Stimulated activated CD8-positive, alpha-beta memory T cell treated with anti-CD3 and anti-CD28 coated beads, Interleukin-4, amount 100 ng/mL, for 4 hours (primary cell): ENCODE data around the gene MBOAT1.

Source experiments
- DNase-seq, 2 donors: peaks; one replicate each; pipeline ENCODE4 v3.0.0-alpha.2; 2020; ENCODE audit warnings: low read depth in 2 of 2, low spot score in 1 of 2

MBOAT1 gene

GRCh38 chr6:20109526-20109925 is 102.7 kb downstream of the MBOAT1 start:
- no peak for DNase-seq

GRCh38 chr6:20105838-20106237 is 106.4 kb downstream of the MBOAT1 start:
- DNase-seq: no peak

- DNase-seq: no peak
Observed at GRCh38 chr6:20104696-20105095, 107.6 kb downstream of the MBOAT1 start.

GRCh38 chr6:20102397-20103073 is 109.7 kb downstream of the MBOAT1 start:
- DNase-seq: no peak

GRCh38 chr6:20099156-20099555 is 113.1 kb downstream of the MBOAT1 start:
- DNase-seq: no peak

GRCh38 chr6:20098267-20098876 is 113.9 kb downstream of the MBOAT1 start:
- no peak for DNase-seq

GRCh38 chr6:20096536-20096935 is 115.7 kb downstream of the MBOAT1 start:
- no peak for DNase-seq

- no peak for DNase-seq
Observed at GRCh38 chr6:20095436-20095835, 116.8 kb downstream of the MBOAT1 start.

GRCh38 chr6:20092071-20092566 is 120.2 kb downstream of the MBOAT1 start:
- no peak for DNase-seq

GRCh38 chr6:20086992-20087391 is 125.3 kb downstream of the MBOAT1 start:
- DNase-seq: no peak

- DNase-seq: no peak
Observed at GRCh38 chr6:20085817-20086216, 126.5 kb downstream of the MBOAT1 start.

GRCh38 chr6:20084411-20084810 is 127.9 kb downstream of the MBOAT1 start:
- no peak for DNase-seq

- no peak for DNase-seq
Observed at GRCh38 chr6:20071998-20072397, 140.3 kb downstream of the MBOAT1 start.

GRCh38 chr6:20070047-20070446 is 142.2 kb downstream of the MBOAT1 start:
- no peak for DNase-seq

GRCh38 chr6:20069021-20069522 is 143.2 kb downstream of the MBOAT1 start:
- DNase-seq: no peak

GRCh38 chr6:20068421-20068988 is 143.8 kb downstream of the MBOAT1 start:
- DNase-seq: no peak

GRCh38 chr6:20061952-20062351 is 150.3 kb downstream of the MBOAT1 start:
- no peak for DNase-seq

GRCh38 chr6:20060252-20060651 is 152.0 kb downstream of the MBOAT1 start:
- DNase-seq: no peak

- DNase-seq: no peak
Observed at GRCh38 chr6:20058912-20059311, 153.4 kb downstream of the MBOAT1 start.

GRCh38 chr6:20058121-20058905 is 154.0 kb downstream of the MBOAT1 start:
- DNase-seq: no peak

- no peak for DNase-seq
Observed at GRCh38 chr6:20056350-20056992, 155.8 kb downstream of the MBOAT1 start.
